Measurements from ENCODE around the gene MYB. TPM values are rescaled to one million over a fixed set of nuclear protein-coding genes. Genes with fewer than 3 reads are reported as not detected.
A peak's percentile ranks its signal among the peaks of the same experiment; 100 is the strongest.

MYB gene
- 0.83 and 0.86 TPM in 2 replicates for total RNA-seq
- long read RNA-seq: 0 reads

- no peak for DNase-seq (ENCODE audit: extremely low spot score, unreplicated experiment)
- Mint-ChIP-seq H3K4me3 (ENCODE audit: unreplicated experiment) (peak within 1 kb of the TSS; percentile 81), H3K9me3 (ENCODE audit: unreplicated experiment) (peaks cover 3% of the 10 kb centered on the region), H3K36me3 (ENCODE audit: unreplicated experiment) (peaks cover 2% of the 10 kb centered on the region), H3K27me3 (ENCODE audit: unreplicated experiment) (peaks cover 5% of the 10 kb centered on the region), H3K27ac (ENCODE audit: unreplicated experiment) (no peak within 1 kb of the TSS), H3K4me1 (ENCODE audit: unreplicated experiment) (peaks cover 25% of the 10 kb centered on the region)
- TF ChIP-seq, protein P1, sequence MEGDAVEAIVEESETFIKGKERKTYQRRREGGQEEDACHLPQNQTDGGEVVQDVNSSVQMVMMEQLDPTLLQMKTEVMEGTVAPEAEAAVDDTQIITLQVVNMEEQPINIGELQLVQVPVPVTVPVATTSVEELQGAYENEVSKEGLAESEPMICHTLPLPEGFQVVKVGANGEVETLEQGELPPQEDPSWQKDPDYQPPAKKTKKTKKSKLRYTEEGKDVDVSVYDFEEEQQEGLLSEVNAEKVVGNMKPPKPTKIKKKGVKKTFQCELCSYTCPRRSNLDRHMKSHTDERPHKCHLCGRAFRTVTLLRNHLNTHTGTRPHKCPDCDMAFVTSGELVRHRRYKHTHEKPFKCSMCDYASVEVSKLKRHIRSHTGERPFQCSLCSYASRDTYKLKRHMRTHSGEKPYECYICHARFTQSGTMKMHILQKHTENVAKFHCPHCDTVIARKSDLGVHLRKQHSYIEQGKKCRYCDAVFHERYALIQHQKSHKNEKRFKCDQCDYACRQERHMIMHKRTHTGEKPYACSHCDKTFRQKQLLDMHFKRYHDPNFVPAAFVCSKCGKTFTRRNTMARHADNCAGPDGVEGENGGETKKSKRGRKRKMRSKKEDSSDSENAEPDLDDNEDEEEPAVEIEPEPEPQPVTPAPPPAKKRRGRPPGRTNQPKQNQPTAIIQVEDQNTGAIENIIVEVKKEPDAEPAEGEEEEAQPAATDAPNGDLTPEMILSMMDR (IDR thresholded peaks at IDR 0.05): no peak
Observed at GRCh38 chr6:135180542-135181332, at the start of gene MYB. Gene MYB, plus strand, starts transcription at chr6:135181308. Its CDS starts 206 bp downstream, at chr6:135181514.

DNA sequence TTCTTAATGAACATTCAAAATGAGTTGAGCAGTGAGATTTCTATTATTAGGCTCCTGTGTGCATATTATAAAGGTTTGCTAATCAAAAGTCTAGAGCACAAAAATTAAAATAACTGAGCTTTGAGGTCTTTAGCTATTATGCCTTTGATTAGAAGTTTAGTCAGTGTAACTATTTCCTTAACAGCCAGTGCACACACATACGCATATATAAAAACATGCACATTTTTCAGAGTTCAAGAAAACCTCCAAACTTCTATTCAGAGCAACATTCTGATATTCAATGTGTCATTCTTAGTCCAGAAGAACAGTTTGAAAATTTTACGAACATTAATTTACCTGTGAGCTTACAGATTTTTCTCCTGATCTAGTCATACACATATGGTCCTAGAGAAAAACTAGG is 48.3 kb upstream of the MYB start:
- TF ChIP-seq, protein P1 (IDR thresholded peaks at IDR 0.05): no peak
- Mint-ChIP-seq H3K9me3 (ENCODE audit: unreplicated experiment) (no peaks in the 10 kb centered on the region), H3K36me3 (ENCODE audit: unreplicated experiment) (no peaks in the 10 kb centered on the region), H3K4me1 (ENCODE audit: unreplicated experiment) (no peaks in the 10 kb centered on the region), H3K27ac (ENCODE audit: unreplicated experiment) (no peak overlapping the region), H3K4me3 (ENCODE audit: unreplicated experiment) (no peak overlapping the region), H3K27me3 (ENCODE audit: unreplicated experiment) (peaks cover 16% of the 10 kb centered on the region)
- DNase-seq (ENCODE audit: extremely low spot score, unreplicated experiment): no peak

DNA sequence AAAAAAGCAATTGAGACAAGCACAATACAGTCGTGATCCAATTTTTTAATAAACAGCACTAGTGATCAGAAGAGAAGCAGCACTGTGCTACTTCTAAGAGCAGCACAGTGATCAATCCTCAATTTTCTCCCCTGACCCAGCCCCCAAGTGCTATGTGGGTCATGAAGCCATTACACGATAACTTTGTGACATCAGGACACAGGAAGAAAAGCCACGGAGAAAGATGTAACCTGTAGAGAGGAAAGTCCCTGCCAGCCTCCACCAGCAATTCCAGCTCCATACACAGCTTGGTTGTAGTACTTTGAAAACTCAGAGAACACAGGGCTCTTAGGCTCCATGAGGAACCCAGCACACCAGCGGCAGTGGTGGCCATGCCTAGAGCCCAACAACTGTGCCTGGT is 45.3 kb upstream of the MYB start:
- Mint-ChIP-seq H3K9me3 (ENCODE audit: unreplicated experiment) (no peaks in the 10 kb centered on the region), H3K4me3 (ENCODE audit: unreplicated experiment) (no peak overlapping the region), H3K27me3 (ENCODE audit: unreplicated experiment) (peaks cover 21% of the 10 kb centered on the region)

GRCh38 chr6:135137826-135138225 is 43.3 kb upstream of the MYB start:
- H3K4me1 Mint-ChIP-seq (ENCODE audit: unreplicated experiment): no peaks in the 10 kb centered on the region
- H3K36me3 Mint-ChIP-seq (ENCODE audit: unreplicated experiment): no peaks in the 10 kb centered on the region
- H3K9me3 Mint-ChIP-seq (ENCODE audit: unreplicated experiment): no peaks in the 10 kb centered on the region
- DNase-seq (ENCODE audit: extremely low spot score, unreplicated experiment): no peak
- H3K27me3 Mint-ChIP-seq (ENCODE audit: unreplicated experiment): peaks cover 22% of the 10 kb centered on the region
- TF ChIP-seq, protein P1 (IDR thresholded peaks at IDR 0.05): no peak
- H3K27ac Mint-ChIP-seq (ENCODE audit: unreplicated experiment): no peak overlapping the region
- H3K4me3 Mint-ChIP-seq (ENCODE audit: unreplicated experiment): no peak overlapping the region

More for the DNA sequence above, 45.3 kb upstream of the MYB start:
- Mint-ChIP-seq H3K36me3 (ENCODE audit: unreplicated experiment) (no peaks in the 10 kb centered on the region), H3K27ac (ENCODE audit: unreplicated experiment) (no peak overlapping the region), H3K4me1 (ENCODE audit: unreplicated experiment) (no peaks in the 10 kb centered on the region)
- no peak for DNase-seq (ENCODE audit: extremely low spot score, unreplicated experiment)
- TF ChIP-seq, protein P1 (IDR thresholded peaks at IDR 0.05): no peak

- TF ChIP-seq, protein P1 (IDR thresholded peaks at IDR 0.05): no peak
- peaks cover 13% of the 10 kb centered on the region for H3K4me1 Mint-ChIP-seq (ENCODE audit: unreplicated experiment)
- no peaks in the 10 kb centered on the region for H3K9me3 Mint-ChIP-seq (ENCODE audit: unreplicated experiment)
- no peak overlapping the region for H3K27ac Mint-ChIP-seq (ENCODE audit: unreplicated experiment)
- H3K4me3 Mint-ChIP-seq (ENCODE audit: unreplicated experiment): no peak overlapping the region
- H3K36me3 Mint-ChIP-seq (ENCODE audit: unreplicated experiment): no peaks in the 10 kb centered on the region
- no peak for DNase-seq (ENCODE audit: extremely low spot score, unreplicated experiment)
- H3K27me3 Mint-ChIP-seq (ENCODE audit: unreplicated experiment): peaks cover 17% of the 10 kb centered on the region
Observed at GRCh38 chr6:135141182-135141581, 39.9 kb upstream of the MYB start.
